H1 (cell line): ENCODE results near the gene RNF224.

ENCODE experiments used
- ATF2 ChIP-seq: IDR thresholded peaks from 2 replicates; pipeline ENCODE4 v1.6.1; 2012; ENCODE audit warnings: low read length, inconsistent platforms
- CTCF ChIP-seq, 3 experiments: IDR thresholded peaks; 1 replicate in 2 of 3; 2 replicates in 1 of 3; pipeline versions ENCODE4 v1.5.1 to v1.6.1; 2011; ENCODE audit warnings: low read length in 3 of 3, mild to moderate bottlenecking in 3 of 3, inconsistent platforms in 2 of 3, low read depth in 1 of 3, moderate library complexity in 1 of 3; ENCODE audit not compliant: insufficient read depth in 1 of 3; ENCODE audit errors: control extremely low read depth in 1 of 3
- EGR1 ChIP-seq: IDR thresholded peaks from 2 replicates; pipeline ENCODE4 v1.6.1; 2011; ENCODE audit warnings: low read depth, low read length, borderline replicate concordance
- EZH2 ChIP-seq: fragments of 200-600 bp; sonication (generic); IDR thresholded peaks from 2 replicates; pipeline ENCODE4 v1.7.1; 2012; ENCODE audit warnings: low read depth, mild to moderate bottlenecking, moderate library complexity, low read length, inconsistent platforms; ENCODE audit not compliant: severe bottlenecking
- JUND ChIP-seq: IDR thresholded peaks from 2 replicates; pipeline ENCODE4 v1.6.1; 2011; ENCODE audit warnings: mild to moderate bottlenecking, improper control_type of control experiment, low read length
- POLR2A ChIP-seq, 2 experiments: IDR thresholded peaks; 1 replicate in 1 of 2; 2 replicates in 1 of 2; pipeline ENCODE4 v1.6.1; 2011; ENCODE audit warnings: low read depth in 2 of 2, low read length in 2 of 2, mild to moderate bottlenecking in 2 of 2; ENCODE audit errors: control extremely low read depth in 1 of 2
- POLR2AphosphoS5 ChIP-seq: IDR thresholded peaks from 2 replicates; pipeline ENCODE4 v1.6.1; 2011; ENCODE audit warnings: low read depth, low read length
- RAD21 ChIP-seq, 2 experiments: IDR thresholded peaks in 1 of 2; conservative IDR thresholded peaks in 1 of 2; 2 replicates each; pipeline ENCODE4 v1.6.1; 2011; ENCODE audit warnings: low read depth in 2 of 2, low read length in 2 of 2, improper control_type of control experiment in 1 of 2, inconsistent platforms in 1 of 2, mild to moderate bottlenecking in 1 of 2, moderate library complexity in 1 of 2
- RXRA ChIP-seq: IDR thresholded peaks from 2 replicates; pipeline ENCODE4 v1.6.1; 2011; ENCODE audit warnings: low read depth, mild to moderate bottlenecking, low read length, moderate library complexity; ENCODE audit not compliant: insufficient read depth
- TCF12 ChIP-seq: IDR thresholded peaks from 2 replicates; pipeline ENCODE4 v1.6.1; 2011; ENCODE audit warnings: low read depth, mild to moderate bottlenecking, low read length

GRCh38 chr9:137265496-137266161 lies 38.3 kb downstream of the RNF224 start:
- TF ChIP-seq CTCF (IDR thresholded peaks at IDR 0.05; ENCODE audit: control extremely low read depth in 1 of 3, insufficient read depth in 1 of 3, low read depth in 1 of 3, low read length in 3 of 3) (no peak), ATF2 (no peak), TCF12 (no peak), POLR2AphosphoS5 (no peak), EGR1 (no peak), RAD21 (IDR thresholded peaks at IDR 0.05 in 1 of 2, conservative IDR thresholded peaks at IDR 0.05 in 1 of 2; ENCODE audit: low read depth in 2 of 2, low read length in 2 of 2) (no peak), RXRA (no peak), POLR2A (IDR thresholded peaks at IDR 0.05; ENCODE audit: control extremely low read depth in 1 of 2, low read depth in 2 of 2, low read length in 2 of 2) (no peak), EZH2 (no peak), JUND (no peak)
